Tongue (tissue), 2 donors: ENCODE data around the gene CAMK2G. TPM values are rescaled to one million over a fixed set of nuclear protein-coding genes. Genes with fewer than 3 reads are reported as not detected.

Source experiments
- DNase-seq: peaks from one replicate; pipeline ENCODE4 v3.0.0-alpha.2; 2015
- total RNA-seq: library from RNA; depleted of rRNA; stranded (reverse); fragments of >200 nt; gene quantifications from one replicate; pipeline ENCODE4 v1.2.3, GENCODE V29; 2014

CAMK2G gene
- total RNA-seq, 1 donor from 2014 or later, result 37.7 TPM

- peak; percentile 89 for DNase-seq
These were observed 5.2 kb upstream of the CAMK2G start for GRCh38 chr10:73879296-73880173.

GRCh38 chr10:73878365-73878764 lies 4.0 kb upstream of the CAMK2G start:
- DNase-seq, result no peak

GRCh38 chr10:73877533-73878160 lies 3.3 kb upstream of the CAMK2G start:
- DNase-seq, result no peak

GRCh38 chr10:73876971-73877370 lies 2.6 kb upstream of the CAMK2G start:
- no peak for DNase-seq

GRCh38 chr10:73876566-73876965 lies 2.2 kb upstream of the CAMK2G start:
- DNase-seq, result no peak

- DNase-seq, result no peak
These were observed 1.8 kb upstream of the CAMK2G start for GRCh38 chr10:73876157-73876556.

- DNase-seq, result no peak
These were observed 752 bp upstream of the CAMK2G start for GRCh38 chr10:73875139-73875475.

- no peak for DNase-seq
These were observed 528 bp downstream of the CAMK2G start for GRCh38 chr10:73873838-73874215.

GRCh38 chr10:73873142-73873837 lies 1.1 kb downstream of the CAMK2G start:
- no peak for DNase-seq

GRCh38 chr10:73872190-73872710 lies 2.1 kb downstream of the CAMK2G start:
- DNase-seq, result no peak

GRCh38 chr10:73871295-73872189 lies 2.8 kb downstream of the CAMK2G start:
- DNase-seq, result no peak

GRCh38 chr10:73868655-73869195 lies 5.6 kb downstream of the CAMK2G start:
- DNase-seq, result no peak

GRCh38 chr10:73867871-73868631 lies 6.3 kb downstream of the CAMK2G start:
- DNase-seq, result no peak

GRCh38 chr10:73867126-73867807 lies 7.1 kb downstream of the CAMK2G start:
- no peak for DNase-seq

GRCh38 chr10:73866621-73867020 lies 7.7 kb downstream of the CAMK2G start:
- no peak for DNase-seq

GRCh38 chr10:73865459-73866442 lies 8.6 kb downstream of the CAMK2G start:
- no peak for DNase-seq

- DNase-seq, result no peak
These were observed 9.3 kb downstream of the CAMK2G start for GRCh38 chr10:73865107-73865458.

- DNase-seq, result no peak
These were observed 10.1 kb downstream of the CAMK2G start for GRCh38 chr10:73864229-73864628.
